Measurements from ENCODE around the gene RHOT2. TPM values are rescaled to one million over a fixed set of nuclear protein-coding genes. Genes with fewer than 3 reads are reported as not detected.

RHOT2 gene
- total and polyA plus RNA-seq, 9 of the 15 experiments (the other 6 are each of a cell fraction or from before 2014, with no cell fraction given), result 5.0 to 373 (median 112) TPM

DNA sequence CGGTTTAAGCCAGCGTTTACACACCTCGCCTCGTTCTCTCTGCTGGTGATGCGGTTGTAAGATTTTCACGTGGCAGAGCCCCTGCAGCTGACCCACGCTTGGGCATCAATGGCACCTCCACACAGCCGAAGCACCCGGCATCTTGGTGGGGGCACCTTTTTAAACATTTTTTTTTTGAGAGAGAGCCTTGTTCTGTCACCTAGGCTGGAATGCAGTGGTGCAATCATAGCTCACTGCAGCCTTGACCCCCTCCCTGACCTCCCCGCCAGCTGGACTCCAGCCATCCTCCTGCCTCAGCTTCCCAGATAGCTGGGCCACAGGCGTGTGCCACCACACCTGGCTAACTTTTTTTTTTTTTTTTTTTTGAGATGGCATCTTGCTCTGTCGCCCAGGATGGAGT, 13.9 kb upstream of the RHOT2 start:
- FAIRE-seq (no peak), ATAC-seq (no peak), DNase-seq (ENCODE audit: extremely low read depth in 1 of 4, low spot score in 3 of 4) (no peak)
- in situ Hi-C loops (cut with MboI) (no loop called here), intact Hi-C loops (cut with micrococcal nuclease) (no loop called here)
- ChIA-PET POLR2A (interaction anchor here (0.5 to 0.6 kb wide), 3 partner anchors 70 to 94 kb away, joined by 3 to 4 read pairs (median 3); no protein-coding TSS in a partner anchor), CTCF (ENCODE audit: low intra/inter-chr PET ratio) (no interaction called here)
- Histone ChIP-seq H3K79me2 (ENCODE audit: control insufficient read depth, insufficient read depth, low read length) (no peaks in the 10 kb centered on the region), H3K27me3 (ENCODE audit: control insufficient read depth in 2 of 2, insufficient read depth in 2 of 2, low read length in 2 of 2) (no peaks in the 10 kb centered on the region), H3K27ac (ENCODE audit: extremely low read depth, low read depth, low read length) (no peak overlapping the region), H4K20me1 (replicated peaks; ENCODE audit: control insufficient read depth, insufficient read depth, low read length) (no peaks in the 10 kb centered on the region), H3K4me1 (replicated peaks in 1 of 2; ENCODE audit: control insufficient read depth in 2 of 2, insufficient read depth in 2 of 2, low read length in 2 of 2) (peaks cover 0 to 89% of the 10 kb centered on the region in 2 experiments; a peak in 2 of 5 replicates), H3K9me3 (replicated peaks; ENCODE audit: control insufficient read depth, insufficient read depth, low read depth, low read length) (no peaks in the 10 kb centered on the region), H3K4me2 (ENCODE audit: insufficient read depth, low read length) (no peak overlapping the region), H3K4me3 (no peak overlapping the region), H3K36me3 (ENCODE audit: control insufficient read depth, insufficient read depth, low read length) (no peaks in the 10 kb centered on the region), H3K9ac (ENCODE audit: insufficient read depth in 1 of 2, low read depth in 2 of 2, low read length in 2 of 2) (peak overlapping the region in 1 of 2 experiments; percentile 17; a peak in 1 of 4 replicates), H2AFZ (ENCODE audit: low read depth, low read length) (no peak overlapping the region), H3K9me1 (ENCODE audit: control insufficient read depth, insufficient read depth, low read length) (no peaks in the 10 kb centered on the region)
- 56% methylated on average over 10 of the region's 12 CpGs for WGBS (ENCODE audit: insufficient coverage, low coverage, missing lambda C conversion rate)
- no TSS peak for BruUV-seq (replicated peaks)
- TF ChIP-seq, protein P1, sequence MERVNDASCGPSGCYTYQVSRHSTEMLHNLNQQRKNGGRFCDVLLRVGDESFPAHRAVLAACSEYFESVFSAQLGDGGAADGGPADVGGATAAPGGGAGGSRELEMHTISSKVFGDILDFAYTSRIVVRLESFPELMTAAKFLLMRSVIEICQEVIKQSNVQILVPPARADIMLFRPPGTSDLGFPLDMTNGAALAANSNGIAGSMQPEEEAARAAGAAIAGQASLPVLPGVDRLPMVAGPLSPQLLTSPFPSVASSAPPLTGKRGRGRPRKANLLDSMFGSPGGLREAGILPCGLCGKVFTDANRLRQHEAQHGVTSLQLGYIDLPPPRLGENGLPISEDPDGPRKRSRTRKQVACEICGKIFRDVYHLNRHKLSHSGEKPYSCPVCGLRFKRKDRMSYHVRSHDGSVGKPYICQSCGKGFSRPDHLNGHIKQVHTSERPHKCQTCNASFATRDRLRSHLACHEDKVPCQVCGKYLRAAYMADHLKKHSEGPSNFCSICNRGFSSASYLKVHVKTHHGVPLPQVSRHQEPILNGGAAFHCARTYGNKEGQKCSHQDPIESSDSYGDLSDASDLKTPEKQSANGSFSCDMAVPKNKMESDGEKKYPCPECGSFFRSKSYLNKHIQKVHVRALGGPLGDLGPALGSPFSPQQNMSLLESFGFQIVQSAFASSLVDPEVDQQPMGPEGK (CRISPR knock-in tag; IDR thresholded peaks at IDR 0.05; ENCODE audit: borderline replicate concordance), result no peak
- no peak for TF ChIP-seq MBD2 (IDR thresholded peaks at IDR 0.05; ENCODE audit: borderline replicate concordance, low read depth)
- no peak for TF ChIP-seq MCM2 (IDR thresholded peaks at IDR 0.05; ENCODE audit: low read depth)
- no peak for TF ChIP-seq FIP1L1 (IDR thresholded peaks at IDR 0.05; ENCODE audit: low read depth, low read length, poor library complexity, severe bottlenecking)
- TF ChIP-seq EGR1 (conservative IDR thresholded peaks at IDR 0.05), result no peak
- TF ChIP-seq, protein P2, sequence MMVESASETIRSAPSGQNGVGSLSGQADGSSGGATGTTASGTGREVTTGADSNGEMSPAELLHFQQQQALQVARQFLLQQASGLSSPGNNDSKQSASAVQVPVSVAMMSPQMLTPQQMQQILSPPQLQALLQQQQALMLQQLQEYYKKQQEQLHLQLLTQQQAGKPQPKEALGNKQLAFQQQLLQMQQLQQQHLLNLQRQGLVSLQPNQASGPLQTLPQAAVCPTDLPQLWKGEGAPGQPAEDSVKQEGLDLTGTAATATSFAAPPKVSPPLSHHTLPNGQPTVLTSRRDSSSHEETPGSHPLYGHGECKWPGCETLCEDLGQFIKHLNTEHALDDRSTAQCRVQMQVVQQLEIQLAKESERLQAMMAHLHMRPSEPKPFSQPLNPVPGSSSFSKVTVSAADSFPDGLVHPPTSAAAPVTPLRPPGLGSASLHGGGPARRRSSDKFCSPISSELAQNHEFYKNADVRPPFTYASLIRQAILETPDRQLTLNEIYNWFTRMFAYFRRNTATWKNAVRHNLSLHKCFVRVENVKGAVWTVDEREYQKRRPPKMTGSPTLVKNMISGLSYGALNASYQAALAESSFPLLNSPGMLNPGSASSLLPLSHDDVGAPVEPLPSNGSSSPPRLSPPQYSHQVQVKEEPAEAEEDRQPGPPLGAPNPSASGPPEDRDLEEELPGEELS (CRISPR knock-in tag; IDR thresholded peaks at IDR 0.05; ENCODE audit: borderline replicate concordance), result no peak

All from K562 (cell line).